Stimulated activated CD4-positive, alpha-beta T cell treated with anti-CD3 and anti-CD28 coated beads, Interleukin-12 subunit alpha, Interleukin-12 subunit beta, amount 100 ng/mL, for 4 hours (primary cell): ENCODE measurements around the gene PCDH19.

ENCODE experiments used
- DNase-seq: peaks from one replicate; pipeline ENCODE4 v3.0.0-alpha.2; 2020

Gene PCDH19

DNA sequence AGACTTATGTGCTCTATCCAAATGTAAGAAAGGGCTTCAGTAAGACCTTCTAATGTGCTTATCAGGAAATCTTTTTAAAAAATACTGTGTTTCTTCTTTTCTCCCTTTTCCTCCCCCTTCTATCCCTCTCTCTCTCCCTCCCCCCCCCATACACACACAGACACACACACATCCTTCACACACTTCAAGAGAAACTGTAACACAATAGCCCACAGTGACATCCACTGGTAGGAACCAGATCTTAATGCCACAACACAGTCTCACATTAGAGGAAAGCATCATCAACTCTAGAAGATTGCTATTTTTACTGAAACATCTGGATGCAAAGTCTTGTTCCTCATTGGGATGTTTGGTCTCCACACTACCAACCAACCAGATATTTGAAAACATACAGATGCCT, 4.6 kb downstream of the PCDH19 start:
- DNase-seq: no peak

GRCh38 chrX:100404851-100405250, 5.2 kb downstream of the PCDH19 start:
- DNase-seq: no peak

GRCh38 chrX:100395781-100396180, 14.3 kb downstream of the PCDH19 start:
- DNase-seq: no peak

GRCh38 chrX:100381619-100382018, 28.5 kb downstream of the PCDH19 start:
- no peak for DNase-seq

GRCh38 chrX:100379388-100379986, 30.6 kb downstream of the PCDH19 start:
- no peak for DNase-seq

DNA sequence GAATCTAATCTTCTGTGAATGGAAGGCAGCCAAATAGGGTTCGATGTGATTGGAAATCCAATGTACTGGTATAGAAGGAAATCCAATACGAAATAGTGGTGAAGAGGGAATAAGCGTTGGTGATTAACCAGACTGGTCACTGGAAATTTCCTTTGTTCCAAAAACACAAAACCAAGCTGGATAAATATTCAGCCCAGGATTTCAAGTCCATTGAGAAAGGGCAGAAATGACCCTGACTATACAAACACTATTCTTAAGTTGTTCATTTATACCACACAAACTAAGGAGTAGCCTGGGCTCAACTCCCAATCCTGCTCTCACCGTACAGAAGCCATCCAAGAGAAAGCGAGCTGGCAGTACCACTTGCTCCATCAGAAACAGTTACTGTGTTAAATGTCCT, 32.2 kb downstream of the PCDH19 start:
- DNase-seq: no peak

DNA sequence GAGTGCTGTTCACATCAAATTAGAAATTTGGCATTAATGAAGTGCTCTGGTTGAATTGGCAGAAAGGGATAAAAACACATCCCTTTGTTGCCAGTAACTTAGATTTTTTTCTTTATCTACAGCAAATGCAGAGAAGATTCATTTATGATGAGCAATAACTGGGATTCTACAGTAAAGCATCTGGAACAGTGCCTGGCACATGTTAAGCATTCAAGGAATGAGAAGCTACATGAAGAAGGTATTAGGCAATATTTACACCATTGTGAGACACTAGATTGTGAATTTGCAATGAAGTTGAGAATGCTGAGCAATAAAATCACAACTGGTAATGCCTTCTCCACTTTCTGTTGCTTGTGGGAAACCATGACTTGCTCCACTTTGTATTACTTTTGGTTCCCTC, 33.5 kb downstream of the PCDH19 start:
- DNase-seq: no peak

DNA sequence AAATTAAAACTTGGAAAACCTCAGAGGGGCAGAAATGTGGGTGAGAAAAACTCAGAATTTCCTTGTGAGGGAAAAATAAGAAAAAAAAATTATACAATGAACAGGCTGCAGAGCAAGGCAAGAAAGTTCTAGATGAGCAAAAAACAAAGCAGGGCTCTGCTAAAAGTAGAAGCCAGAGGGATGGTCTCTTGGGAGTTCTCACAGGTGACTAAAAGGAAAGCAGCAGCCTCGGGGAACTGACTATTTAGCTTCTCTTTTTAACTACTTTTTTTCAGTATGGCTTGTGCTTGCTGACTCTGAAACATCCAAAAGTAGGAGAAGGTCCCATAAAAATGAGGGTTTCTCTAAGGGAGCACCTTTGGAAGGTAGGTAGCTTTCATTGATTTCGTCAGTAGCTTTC, 36.4 kb downstream of the PCDH19 start:
- no peak for DNase-seq

DNA sequence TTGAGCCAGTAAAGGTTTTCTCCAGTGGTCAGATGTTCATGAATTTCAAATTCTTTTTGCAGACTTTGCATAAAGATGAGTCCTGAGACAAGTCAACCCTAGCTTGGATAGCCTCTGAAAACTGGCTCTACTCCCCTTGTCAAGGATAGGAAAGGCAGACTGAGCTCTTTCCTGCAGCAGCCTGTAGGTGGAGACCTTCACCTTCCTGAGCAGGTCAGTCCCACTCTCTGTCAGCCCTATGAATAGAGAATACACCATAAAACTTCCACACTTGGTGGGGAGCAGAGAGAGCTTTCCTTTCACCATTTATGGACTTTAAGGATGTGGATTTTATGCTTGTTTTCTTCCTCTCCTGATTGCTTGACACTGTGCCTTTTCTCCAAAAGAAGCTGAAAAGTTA, 41.9 kb downstream of the PCDH19 start:
- no peak for DNase-seq

- DNase-seq: no peak
Measured at GRCh38 chrX:100363896-100364295, 46.2 kb downstream of the PCDH19 start.

- no peak for DNase-seq
Measured at GRCh38 chrX:100358766-100359165, 51.3 kb downstream of the PCDH19 start.

DNA sequence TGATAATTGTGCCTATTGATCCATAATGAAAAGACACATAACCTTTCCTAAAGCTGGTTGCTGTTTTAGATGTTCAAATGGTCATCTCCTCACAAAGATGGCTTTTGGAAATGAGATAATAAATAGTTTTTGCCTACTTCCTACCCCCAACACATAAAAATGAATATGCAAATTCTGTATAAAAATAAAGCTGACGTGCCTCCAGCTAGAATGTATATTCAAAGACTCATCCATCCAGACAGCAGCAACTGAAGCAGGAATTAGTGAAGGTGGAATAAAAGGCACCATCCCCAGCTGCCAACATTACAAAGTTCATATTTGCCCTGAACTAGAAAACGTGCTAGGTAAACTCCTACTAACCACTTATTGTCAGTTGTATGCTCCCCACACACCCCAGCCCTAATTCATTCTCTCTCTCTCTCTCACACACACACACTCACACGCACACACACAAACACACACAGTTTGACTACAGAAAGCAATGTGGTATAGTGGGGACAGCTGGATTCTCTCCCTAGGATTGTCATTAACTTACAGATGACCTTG, 53.6 kb downstream of the PCDH19 start:
- DNase-seq: no peak

DNA sequence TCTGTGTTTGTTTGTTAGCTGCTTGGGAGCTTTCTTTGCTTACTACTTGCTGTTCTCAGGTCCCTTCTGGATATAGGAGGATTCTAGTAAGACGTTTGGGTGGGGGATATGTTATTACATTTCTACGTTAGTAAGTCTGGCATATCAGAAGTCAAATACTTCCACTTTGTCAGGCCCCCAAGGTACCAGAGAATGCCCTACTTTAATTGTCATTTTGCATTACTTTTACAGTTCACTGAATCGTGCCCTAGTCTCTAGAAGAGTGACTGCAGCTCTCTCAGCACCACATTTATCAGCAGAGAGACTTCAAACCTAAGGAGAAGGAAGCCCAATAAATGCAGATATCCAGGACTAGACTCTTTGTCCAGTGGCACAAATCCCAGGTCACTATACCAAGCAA, 54.4 kb downstream of the PCDH19 start:
- DNase-seq: no peak

- no peak for DNase-seq
Measured at GRCh38 chrX:100353326-100353725, 56.7 kb downstream of the PCDH19 start.

DNA sequence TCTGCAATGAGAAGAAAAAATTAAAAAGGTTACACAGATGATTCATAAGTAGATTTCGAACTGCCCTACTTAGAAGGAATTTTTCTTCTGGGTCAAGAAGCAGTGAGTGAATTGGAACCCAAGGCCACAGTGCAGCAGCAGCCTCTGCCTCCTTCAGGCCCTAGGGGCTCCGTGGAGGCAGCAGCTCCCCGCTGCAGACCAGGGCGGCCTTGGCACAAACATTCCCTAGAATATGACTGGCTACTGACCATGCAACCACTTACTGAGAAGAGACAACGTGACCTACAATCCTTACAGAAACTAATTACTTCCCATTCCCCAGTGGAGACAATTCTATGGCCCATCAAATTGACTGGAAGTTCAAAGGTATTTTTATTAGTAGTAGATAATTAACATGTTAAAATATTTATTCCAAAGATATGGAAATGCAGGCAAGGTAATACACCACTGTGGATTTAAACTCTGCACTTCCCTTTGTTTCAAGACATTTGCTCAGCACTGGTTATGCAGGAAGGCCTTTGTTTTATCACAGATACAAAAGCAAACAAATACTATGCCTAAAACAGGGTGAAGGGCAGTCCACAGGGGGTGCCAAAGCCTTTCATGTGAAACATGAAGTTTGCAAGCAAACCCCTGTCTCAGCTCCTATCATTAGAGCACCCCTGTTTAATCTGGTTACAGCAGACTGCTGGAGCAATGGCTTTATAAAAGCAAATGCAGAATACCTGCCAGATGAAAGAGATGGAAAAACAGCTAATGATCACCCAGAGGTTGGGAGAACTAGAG, 59.2 kb downstream of the PCDH19 start:
- DNase-seq: no peak

DNA sequence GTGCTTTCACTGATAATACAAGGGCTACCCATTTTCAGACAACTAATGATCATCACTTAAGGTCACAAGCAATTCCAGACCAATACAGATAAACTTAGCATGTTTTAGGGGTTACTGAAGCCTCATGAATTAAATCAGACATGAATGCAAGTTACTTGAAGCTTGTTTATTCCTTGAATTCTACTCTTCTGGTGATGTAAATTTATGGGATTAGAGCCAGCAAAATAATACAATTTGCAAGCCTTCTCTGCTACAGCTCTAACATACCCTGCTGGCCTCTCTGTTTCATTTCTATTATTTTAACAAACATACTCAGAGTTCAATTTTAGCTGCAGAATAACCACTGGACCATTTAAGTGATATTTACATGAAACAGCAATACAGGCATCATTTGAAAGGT, 60.7 kb downstream of the PCDH19 start:
- DNase-seq: no peak

- DNase-seq: no peak
Measured at GRCh38 chrX:100341142-100341510, 68.9 kb downstream of the PCDH19 start.

GRCh38 chrX:100340491-100341141, 69.5 kb downstream of the PCDH19 start:
- DNase-seq: no peak

DNA sequence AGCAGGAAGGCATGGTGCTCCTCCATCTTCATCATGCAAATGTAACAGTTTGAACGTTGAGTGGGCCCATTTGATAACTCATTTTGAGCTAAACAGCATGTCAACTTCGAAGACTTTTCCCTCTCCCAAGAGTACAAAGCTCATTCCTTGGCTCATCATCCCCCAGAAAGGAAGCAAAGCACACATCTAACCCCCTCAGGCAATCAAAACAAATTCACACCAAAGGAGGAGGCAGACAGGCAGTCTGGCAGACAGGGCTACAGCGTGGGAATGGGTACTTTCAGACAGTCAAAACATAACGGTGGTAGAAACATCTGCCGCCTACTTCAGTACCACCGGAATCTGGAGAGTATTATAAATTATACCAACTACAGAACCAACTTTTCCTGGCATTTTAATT, 81.7 kb downstream of the PCDH19 start:
- no peak for DNase-seq

- no peak for DNase-seq
Measured at GRCh38 chrX:100319716-100320115, 90.4 kb downstream of the PCDH19 start.

DNA sequence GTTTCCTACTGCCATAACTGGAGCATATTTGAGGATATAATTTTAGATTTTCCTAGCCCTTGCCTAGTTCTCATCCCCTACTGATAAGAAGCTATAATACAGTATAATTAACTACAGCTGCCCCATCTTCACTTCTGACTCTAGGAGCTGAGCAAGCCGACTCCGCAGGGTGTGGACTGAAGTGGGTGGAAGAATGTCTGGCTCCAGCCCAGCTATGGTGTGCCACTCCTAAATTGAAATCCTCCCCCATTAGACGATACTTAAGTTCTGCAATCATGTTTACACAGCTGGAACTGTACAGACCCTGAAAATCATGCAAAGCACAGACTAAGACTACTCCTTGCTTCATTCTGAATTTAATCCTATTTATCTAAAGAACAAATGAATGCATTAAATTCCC, 93.1 kb downstream of the PCDH19 start:
- no peak for DNase-seq

DNA sequence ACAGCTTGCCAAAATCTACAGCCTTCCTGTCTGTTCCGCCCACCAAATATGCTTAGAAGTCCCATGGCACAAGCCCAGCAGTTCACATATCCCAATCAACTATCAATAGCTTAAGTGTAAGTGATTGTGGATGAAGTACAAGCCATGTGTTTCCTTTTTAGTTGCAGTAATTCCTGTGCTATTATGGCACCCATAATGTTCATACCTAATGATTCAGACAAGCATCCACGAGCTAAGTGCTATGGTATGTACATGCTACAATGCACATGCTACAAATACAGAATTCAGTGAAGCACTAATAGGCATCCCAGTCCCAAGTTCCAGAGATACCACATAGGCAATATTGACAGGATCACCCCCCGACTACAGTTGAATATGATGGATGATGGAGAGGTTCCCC, 94.5 kb downstream of the PCDH19 start:
- no peak for DNase-seq

DNA sequence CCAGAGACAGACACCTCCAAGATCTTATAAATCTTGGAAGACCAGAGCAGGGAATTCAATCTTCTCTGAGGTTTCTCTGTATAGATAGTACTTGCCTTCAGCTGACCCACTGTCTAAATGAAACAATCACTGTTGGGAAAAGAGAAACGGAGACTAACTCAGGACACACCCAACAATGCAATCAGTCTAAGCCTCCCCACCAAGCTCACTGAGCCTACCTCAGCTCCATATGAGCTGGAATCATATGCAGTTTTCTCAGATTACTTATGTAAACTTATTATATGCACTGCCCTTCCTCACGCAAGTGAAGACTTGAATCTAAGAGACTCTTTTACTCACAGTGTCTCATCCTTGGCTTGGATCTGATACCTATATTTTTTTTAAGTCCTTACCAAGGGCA, 110.5 kb downstream of the PCDH19 start:
- DNase-seq: no peak

DNA sequence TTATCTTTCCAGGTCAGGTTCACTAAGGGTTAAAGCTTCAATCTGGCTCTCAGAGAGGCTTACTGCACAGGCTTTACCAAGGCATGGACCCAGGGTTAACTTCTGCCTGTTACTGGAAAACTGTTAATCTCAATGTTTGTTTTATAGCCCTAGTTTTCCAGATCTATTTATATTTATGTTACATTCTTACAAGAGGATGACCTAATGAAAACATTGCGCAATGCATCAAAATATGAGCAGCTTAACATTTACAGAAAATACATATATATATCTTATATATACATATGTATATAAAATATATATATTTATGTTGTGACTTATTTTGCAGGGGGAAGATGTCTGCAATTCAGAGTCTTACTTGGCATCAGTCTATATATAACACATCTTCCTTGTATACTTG, 112.3 kb downstream of the PCDH19 start:
- DNase-seq: no peak
